T-cell (primary cell): ENCODE results near the gene BICD2. TPM values are rescaled to one million over a fixed set of nuclear protein-coding genes. Genes with fewer than 3 reads are reported as not detected.

ENCODE experiments used
- ATAC-seq, 4 experiments: fragments of 200-7000 bp in 3 of 4; fragments of 150-1000 bp in 1 of 4; cut with Tn5 transposase; replicated peaks in 1 of 4; 1 replicate in 3 of 4; 2 replicates in 1 of 4; pipeline ENCODE4 v1.10.0; 2021; ENCODE audit warnings: moderate library complexity in 3 of 4, mild to moderate bottlenecking in 2 of 4, moderate number of reproducible peaks in 1 of 4
- CTCF ChIA-PET, 2 donors: fragments of 300-600 bp; sonication (Branson Sonifier 250); formaldehyde crosslinking; loops; one replicate each; lab custom pipeline; 2022; ENCODE audit warnings: antibody characterized with exemption in 2 of 2; lab: Charles Lee
- POLR2A ChIA-PET, 2 donors: fragments of 300-600 bp; sonication (Branson Sonifier 250); formaldehyde crosslinking; loops; one replicate each; lab custom pipeline; 2022; ENCODE audit warnings: antibody characterized with exemption in 2 of 2; lab: Charles Lee
- DNase-seq, 35 experiments: peaks; one replicate each; pipeline versions ENCODE4 v3.0.0 to v3.0.0-alpha.2; 2013 to 2023
- H3K27ac ChIP-seq: one replicate; pipeline ENCODE4 v1.5.1; 2013; ENCODE audit warnings: low read length
- H3K27me3 ChIP-seq, 2 experiments: replicated peaks in 1 of 2; 1 replicate in 1 of 2; 2 replicates in 1 of 2; pipeline versions ENCODE4 v1.6.1 to v1.7.0; 2013; ENCODE audit warnings: low read length in 1 of 2, mixed read lengths in 1 of 2; ENCODE audit not compliant: control insufficient read depth in 2 of 2, insufficient read depth in 2 of 2; ENCODE audit errors: extremely low read depth in 1 of 2
- H3K36me3 ChIP-seq, 2 donors: 1 replicate in 1 of 2; 2 replicates in 1 of 2; pipeline versions ENCODE4 v1.6.1 to v1.7.0; 2013; ENCODE audit warnings: low read length in 1 of 2; ENCODE audit not compliant: control insufficient read depth in 2 of 2, insufficient read depth in 1 of 2; ENCODE audit errors: extremely low read depth in 1 of 2
- H3K4me1 ChIP-seq, 2 experiments: 1 replicate in 1 of 2; 2 replicates in 1 of 2; pipeline versions ENCODE4 v1.6.1 to v1.7.0; 2013; ENCODE audit warnings: low read length in 2 of 2, mixed read lengths in 1 of 2; ENCODE audit not compliant: insufficient read depth in 2 of 2, control insufficient read depth in 1 of 2; ENCODE audit errors: extremely low read depth in 1 of 2
- H3K4me3 ChIP-seq, 2 donors: 1 replicate in 1 of 2; 2 replicates in 1 of 2; pipeline versions ENCODE4 v1.5.1 to v1.7.0; 2013; ENCODE audit warnings: mild to moderate bottlenecking in 2 of 2, low read length in 1 of 2, moderate library complexity in 1 of 2; ENCODE audit not compliant: control insufficient read depth in 1 of 2; ENCODE audit errors: extremely low read depth in 1 of 2
- H3K9me3 ChIP-seq: 2 replicates; pipeline ENCODE4 v1.7.0; 2013
- H3K27ac Mint-ChIP-seq, 2 donors: one replicate each; pipeline ENCODE4 v1.8.0; 2020 to 2021; ENCODE audit warnings: mild to moderate bottlenecking in 2 of 2, mixed read lengths in 2 of 2
- H3K27me3 Mint-ChIP-seq, 2 donors: one replicate each; pipeline ENCODE4 v1.8.0; 2021 to 2022; ENCODE audit warnings: mixed read lengths in 2 of 2
- H3K36me3 Mint-ChIP-seq: one replicate; pipeline ENCODE4 v1.8.0; 2021; ENCODE audit warnings: mixed read lengths
- H3K4me1 Mint-ChIP-seq, 3 donors: one replicate each; pipeline ENCODE4 v1.8.0; 2020 to 2022; ENCODE audit warnings: mixed read lengths in 3 of 3, mild to moderate bottlenecking in 1 of 3
- H3K4me3 Mint-ChIP-seq, 3 donors: one replicate each; pipeline ENCODE4 v1.8.0; 2020 to 2022; ENCODE audit warnings: mild to moderate bottlenecking in 3 of 3, mixed read lengths in 3 of 3, moderate library complexity in 3 of 3
- H3K9me3 Mint-ChIP-seq, 3 donors: one replicate each; pipeline ENCODE4 v1.8.0; 2020 to 2022; ENCODE audit warnings: mixed read lengths in 3 of 3
- WGBS: methylation state at CpG from one replicate; pipeline ENCODE4 v1.1.5; 2013; ENCODE audit warnings: missing lambda C conversion rate; ENCODE audit not compliant: insufficient coverage; 5-methylcytosine and 5-hydroxymethylcytosine counted together
- total RNA-seq, 35 experiments: library from RNA in 6 of 35; stranded (reverse) in 6 of 35; fragments of 120-200 nt in 1 of 35; gene quantifications; one replicate each; pipeline versions ENCODE4 v1.2.1 to v1.2.4 and lab custom pipeline; 2013 to 2026

Gene BICD2
- total RNA-seq, 5 donors from 2014 or later (not counting 1 experiment from before 2014, with no cell fraction given): 24.1 to 36.6 (median 30.6) TPM

GRCh38 chr9:92671323-92671722 is 93.3 kb downstream of the BICD2 start:
- Histone ChIP-seq H3K27ac (no peak overlapping the region), H3K36me3 (peaks cover 0 to 7% of the 10 kb centered on the region in 2 donors), H3K9me3 (no peaks in the 10 kb centered on the region), H3K4me1 (peaks cover 8 to 38% of the 10 kb centered on the region in 2 experiments), H3K4me3 (peak overlapping the region; percentile 92 to 99), H3K27me3 (no peaks in the 10 kb centered on the region)
- ATAC-seq (no peak), DNase-seq (peak in 1 of 35 experiments; percentile 21)
- Mint-ChIP-seq H3K4me1 (peaks cover 32 to 37% (median 35%) of the 10 kb centered on the region in 3 donors), H3K4me3 (peak overlapping the region; percentile 92 to 96 (median 95)), H3K27ac (no peak overlapping the region), H3K36me3 (peaks cover 8% of the 10 kb centered on the region), H3K9me3 (no peaks in the 10 kb centered on the region), H3K27me3 (no peaks in the 10 kb centered on the region)
- POLR2A ChIA-PET: no interaction called here
- 92% methylated on average over 4 of the region's 4 CpGs for WGBS
- CTCF ChIA-PET: interaction anchor here (0.6 to 1.8 kb wide), 2 partner anchors 67 to 93 kb away, joined by 5 to 6 read pairs; partner anchors contain the start of gene BICD2 (in 1 of the 2)

- WGBS: under 1% methylated on average over 69 of the region's 75 CpGs
- peak within 1 kb of the TSS; percentile 90 to 97 for H3K27ac Mint-ChIP-seq
- ATAC-seq (peak; percentile 95 to 97 (median 96)), DNase-seq (peak; percentile 85 to 98 (median 96))
- peaks cover 10 to 43% of the 10 kb centered on the region in 2 experiments for H3K4me1 ChIP-seq
- peaks cover 8% of the 10 kb centered on the region for H3K36me3 Mint-ChIP-seq
- peaks cover 43 to 44% (median 43%) of the 10 kb centered on the region in 3 donors for H3K4me1 Mint-ChIP-seq
- H3K9me3 ChIP-seq: no peaks in the 10 kb centered on the region
- H3K27ac ChIP-seq: peak within 1 kb of the TSS; percentile 86
- peak within 1 kb of the TSS; percentile 92 to 99 for H3K4me3 ChIP-seq
- no peaks in the 10 kb centered on the region for H3K27me3 ChIP-seq
- no peaks in the 10 kb centered on the region for H3K9me3 Mint-ChIP-seq
- H3K36me3 ChIP-seq: peaks cover 0 to 7% of the 10 kb centered on the region in 2 donors
- CTCF ChIA-PET: interaction anchor here (0.7 to 1.8 kb wide), 5 partner anchors 95 to 556 kb away, joined by 3 to 6 read pairs (median 4); partner anchors contain the start of genes BICD2 (in 1 of the 2) and NOL8 (in 1 of the 2)
- H3K27me3 Mint-ChIP-seq: no peaks in the 10 kb centered on the region
- POLR2A ChIA-PET: interaction anchor here in 1 of 2 donors (1.2 kb wide), 1 partner anchor 95 kb away, joined by 3 read pairs; no protein-coding TSS in a partner anchor
- H3K4me3 Mint-ChIP-seq: peak within 1 kb of the TSS; percentile 92 to 96 (median 95)
Observed at GRCh38 chr9:92669890-92670708, 94.5 kb downstream of the BICD2 start, which contains the start of gene IPPK. Gene IPPK, minus strand, starts transcription at chr9:92670131. Its CDS starts 143 bp downstream, at chr9:92669988.

GRCh38 chr9:92669527-92669889 is 95.1 kb downstream of the BICD2 start:
- Histone ChIP-seq H3K4me1 (peaks cover 13 to 49% of the 10 kb centered on the region in 2 experiments), H3K27ac (peak overlapping the region; percentile 76), H3K9me3 (no peaks in the 10 kb centered on the region), H3K27me3 (no peaks in the 10 kb centered on the region), H3K4me3 (peak overlapping the region; percentile 92 to 99), H3K36me3 (peaks cover 0 to 7% of the 10 kb centered on the region in 2 donors)
- Mint-ChIP-seq H3K27me3 (no peaks in the 10 kb centered on the region), H3K4me3 (peak overlapping the region; percentile 92 to 96 (median 95)), H3K27ac (peak overlapping the region in 1 of 2 donors; percentile 89), H3K36me3 (peaks cover 8% of the 10 kb centered on the region), H3K4me1 (peaks cover 49 to 50% (median 49%) of the 10 kb centered on the region in 3 donors), H3K9me3 (no peaks in the 10 kb centered on the region)
- ATAC-seq (peak in 3 of 4 experiments; percentile 0 to 7 (median 1)), DNase-seq (peak in 13 of 35 experiments; percentile 3 to 22 (median 13))
- ChIA-PET POLR2A (interaction anchor here in 1 of 2 donors (1.2 kb wide), 1 partner anchor 96 kb away, joined by 3 read pairs; no protein-coding TSS in a partner anchor), CTCF (interaction anchor here in 1 of 2 donors (1.0 to 1.3 kb wide), 3 partner anchors 345 to 555 kb away, joined by 4 to 6 read pairs (median 4); partner anchors contain the start of gene NOL8)
- 0% methylated on average over 17 of the region's 29 CpGs for WGBS

- no peaks in the 10 kb centered on the region for H3K27me3 Mint-ChIP-seq
- Histone ChIP-seq H3K9me3 (no peaks in the 10 kb centered on the region), H3K4me3 (peak overlapping the region; percentile 92 to 99), H3K27ac (peak overlapping the region; percentile 76), H3K27me3 (no peaks in the 10 kb centered on the region), H3K36me3 (peaks cover 0 to 8% of the 10 kb centered on the region in 2 donors), H3K4me1 (peaks cover 16 to 55% of the 10 kb centered on the region in 2 experiments)
- POLR2A ChIA-PET: no interaction called here
- no peaks in the 10 kb centered on the region for H3K9me3 Mint-ChIP-seq
- peaks cover 8% of the 10 kb centered on the region for H3K36me3 Mint-ChIP-seq
- CTCF ChIA-PET: interaction anchor here in 1 of 2 donors (0.6 to 1.1 kb wide), 2 partner anchors 17 to 122 kb away, joined by 3 to 5 read pairs; no protein-coding TSS in a partner anchor
- peak in 5 of 35 experiments; percentile 10 to 38 (median 21) for DNase-seq
- 22% methylated on average over 12 of the region's 14 CpGs for WGBS
- peak overlapping the region; percentile 44 to 89 for H3K27ac Mint-ChIP-seq
- no peak for ATAC-seq
- H3K4me3 Mint-ChIP-seq: peak overlapping the region; percentile 92 to 96 (median 95)
- peaks cover 54 to 55% (median 54%) of the 10 kb centered on the region in 3 donors for H3K4me1 Mint-ChIP-seq
Observed at GRCh38 chr9:92668746-92669526, 95.7 kb downstream of the BICD2 start.

- peak overlapping the region in 2 of 3 donors; percentile 31 to 92 for H3K4me3 Mint-ChIP-seq
- Histone ChIP-seq H3K27me3 (no peaks in the 10 kb centered on the region), H3K4me3 (no peak overlapping the region), H3K4me1 (peaks cover 16 to 57% of the 10 kb centered on the region in 2 experiments), H3K36me3 (peaks cover 0 to 10% of the 10 kb centered on the region in 2 donors), H3K9me3 (no peaks in the 10 kb centered on the region), H3K27ac (no peak overlapping the region)
- H3K4me1 Mint-ChIP-seq: peaks cover 63 to 66% (median 64%) of the 10 kb centered on the region in 3 donors
- DNase-seq: no peak
- WGBS: 85% methylated on average over 4 of the region's 8 CpGs
- peaks cover 8% of the 10 kb centered on the region for H3K36me3 Mint-ChIP-seq
- no peak for ATAC-seq
- peak overlapping the region in 1 of 2 donors; percentile 66 for H3K27ac Mint-ChIP-seq
- H3K9me3 Mint-ChIP-seq: no peaks in the 10 kb centered on the region
- ChIA-PET POLR2A (no interaction called here), CTCF (no interaction called here)
- no peaks in the 10 kb centered on the region for H3K27me3 Mint-ChIP-seq
Observed at GRCh38 chr9:92666912-92667532, 97.6 kb downstream of the BICD2 start.
